ENCODE measurements around the gene CTSH.
"Not testable (repeated sequence)": the region's sequence is repeated elsewhere in the genome, so short reads cannot be mapped to it uniquely, and the experiment has no call there.

Gene CTSH

GRCh38 chr15:78938658-78939488 is 6.0 kb downstream of the CTSH start:
- no peak for DNase-seq

GRCh38 chr15:78937132-78937739 is 7.6 kb downstream of the CTSH start:
- DNase-seq: no peak

- no peak for DNase-seq
Measured at GRCh38 chr15:78934655-78935023, 10.2 kb downstream of the CTSH start.

GRCh38 chr15:78933823-78934654 is 10.8 kb downstream of the CTSH start:
- DNase-seq: no peak

- DNase-seq: no peak
Measured at GRCh38 chr15:78933187-78933822, 11.5 kb downstream of the CTSH start.

GRCh38 chr15:78932258-78932808 is 12.5 kb downstream of the CTSH start:
- no peak for DNase-seq

GRCh38 chr15:78931439-78932257 is 13.2 kb downstream of the CTSH start:
- no peak for DNase-seq

- no peak for DNase-seq
Measured at GRCh38 chr15:78930577-78931388, 14.1 kb downstream of the CTSH start.

GRCh38 chr15:78929536-78930264 is 15.1 kb downstream of the CTSH start:
- DNase-seq: no peak

GRCh38 chr15:78928616-78929093 is 16.2 kb downstream of the CTSH start:
- no peak for DNase-seq

- DNase-seq: not testable (repeated sequence)
Measured at GRCh38 chr15:78928176-78928575, 16.7 kb downstream of the CTSH start.

GRCh38 chr15:78927077-78927790 is 17.6 kb downstream of the CTSH start:
- DNase-seq: no peak

- DNase-seq: no peak
Measured at GRCh38 chr15:78925956-78926743, 18.7 kb downstream of the CTSH start.

GRCh38 chr15:78925076-78925624 is 19.7 kb downstream of the CTSH start:
- no peak for DNase-seq

GRCh38 chr15:78923480-78924360 is 21.1 kb downstream of the CTSH start:
- no peak for DNase-seq

GRCh38 chr15:78923015-78923414 is 21.8 kb downstream of the CTSH start:
- DNase-seq: no peak

- DNase-seq: no peak
Measured at GRCh38 chr15:78922527-78922926, 22.3 kb downstream of the CTSH start.
